Neural cell (in vitro differentiated cells): ENCODE data around the gene HIRIP3. TPM values are rescaled to one million over a fixed set of nuclear protein-coding genes. Genes with fewer than 3 reads are reported as not detected.

Experiments
- H2AFZ ChIP-seq: fragments of 200-600, 300-800 bp; sonication (generic), shearing (Covaris generic); 2 replicates; pipeline ENCODE4 v1.6.0; 2014; ENCODE audit warnings: low read depth, mild to moderate bottlenecking, antibody characterized with exemption, low read length, moderate library complexity
- H3F3A ChIP-seq: fragments of 200-600 bp; shearing (Covaris generic); 2 replicates; pipeline ENCODE4 v1.6.1; 2016; ENCODE audit warnings: mild to moderate bottlenecking, moderate library complexity, mixed read lengths, antibody characterized with exemption, low read length; ENCODE audit not compliant: insufficient read depth, poor library complexity, severe bottlenecking
- H3K27ac ChIP-seq: fragments of 200-600, 300-800 bp; sonication (generic), shearing (Covaris generic); 2 replicates; pipeline ENCODE4 v1.5.1; 2014; ENCODE audit warnings: mild to moderate bottlenecking, low read length, moderate library complexity
- H3K27me3 ChIP-seq: fragments of 300-800, 200-600 bp; sonication (generic), shearing (Covaris generic); 2 replicates; pipeline ENCODE4 v1.6.0; 2014; ENCODE audit warnings: mild to moderate bottlenecking, low read depth, low read length, moderate library complexity; ENCODE audit not compliant: insufficient read depth
- H3K36me3 ChIP-seq: fragments of 300-800, 200-600 bp; sonication (generic), shearing (Covaris generic); 2 replicates; pipeline ENCODE4 v1.5.1; 2014; ENCODE audit warnings: mild to moderate bottlenecking, antibody characterized with exemption, low read length, moderate library complexity; ENCODE audit not compliant: insufficient read depth
- H3K4me2 ChIP-seq: fragments of 300-800, 200-600 bp; sonication (generic), shearing (Covaris generic); 2 replicates; pipeline ENCODE4 v1.6.0; 2014; ENCODE audit warnings: mild to moderate bottlenecking, low read length
- H3K4me3 ChIP-seq: fragments of 300-800, 200-600 bp; sonication (generic), shearing (Covaris generic); 2 replicates; pipeline ENCODE4 v1.5.1; 2014; ENCODE audit warnings: mild to moderate bottlenecking, low read length, moderate library complexity
- H3K79me2 ChIP-seq: fragments of 200-600 bp; shearing (Covaris generic); replicated peaks from 2 replicates; pipeline ENCODE4 v1.6.0; 2014; ENCODE audit warnings: mild to moderate bottlenecking, low read length, moderate library complexity; ENCODE audit not compliant: insufficient read depth
- H3K9ac ChIP-seq: fragments of 300-800, 200-600 bp; sonication (generic), shearing (Covaris generic); 2 replicates; pipeline ENCODE4 v1.6.1; 2016; ENCODE audit warnings: mild to moderate bottlenecking, low read length, mixed read lengths
- H3K9me2 ChIP-seq: fragments of 200-600 bp; shearing (Covaris generic); 2 replicates; pipeline ENCODE4 v1.6.1; 2016; ENCODE audit warnings: mild to moderate bottlenecking, low read length, mixed read lengths; ENCODE audit not compliant: insufficient read depth
- H3K9me3 ChIP-seq: fragments of 200-600, 300-800 bp; sonication (generic), shearing (Covaris generic); 2 replicates; pipeline ENCODE4 v1.6.1; 2016; ENCODE audit warnings: mild to moderate bottlenecking, mixed run types, low read length, moderate library complexity, mixed read lengths
- H4K20me1 ChIP-seq: fragments of 200-600 bp; shearing (Covaris generic); 2 replicates; pipeline ENCODE4 v1.6.1; 2016; ENCODE audit warnings: mild to moderate bottlenecking, mixed run types; ENCODE audit not compliant: insufficient read depth
- CTCF ChIP-seq: fragments of 450-650 bp; IDR thresholded peaks from 2 replicates; pipeline ENCODE4 v1.5.1; 2014; ENCODE audit warnings: antibody characterized with exemption, mild to moderate bottlenecking, moderate library complexity; ENCODE audit not compliant: poor library complexity, severe bottlenecking
- EP300 ChIP-seq: fragments of 450-650 bp; conservative IDR thresholded peaks from 2 replicates; pipeline ENCODE4 v1.6.1; 2014; ENCODE audit warnings: antibody characterized with exemption, mild to moderate bottlenecking, moderate library complexity; ENCODE audit not compliant: poor library complexity, severe bottlenecking
- EZH2 ChIP-seq: fragments of 200-600, 300-800 bp; shearing (Covaris generic), sonication (generic); IDR thresholded peaks from 2 replicates; pipeline ENCODE4 v1.6.1; 2014; ENCODE audit warnings: antibody characterized with exemption, low read length, borderline replicate concordance, mild to moderate bottlenecking; ENCODE audit not compliant: insufficient read depth, poor library complexity, severe bottlenecking
- MXI1 ChIP-seq: fragments of 450-650 bp; conservative IDR thresholded peaks from 2 replicates; pipeline ENCODE4 v1.6.1; 2014; ENCODE audit warnings: antibody characterized with exemption, mild to moderate bottlenecking; ENCODE audit not compliant: poor library complexity, severe bottlenecking
- POLR2AphosphoS5 ChIP-seq: IDR thresholded peaks from 2 replicates; pipeline ENCODE4 v1.6.1; 2012
- RAD21 ChIP-seq: fragments of 450-650 bp; conservative IDR thresholded peaks from 2 replicates; pipeline ENCODE4 v1.6.1; 2014; ENCODE audit warnings: antibody characterized with exemption, mild to moderate bottlenecking, moderate library complexity
- REST ChIP-seq: IDR thresholded peaks from 2 replicates; pipeline ENCODE4 v1.6.1; 2012; ENCODE audit warnings: borderline replicate concordance
- SMC3 ChIP-seq: fragments of 450-650 bp; conservative IDR thresholded peaks from 2 replicates; pipeline ENCODE4 v1.6.1; 2014; ENCODE audit warnings: antibody characterized with exemption, mild to moderate bottlenecking, moderate library complexity; ENCODE audit not compliant: poor library complexity
- TAF1 ChIP-seq: IDR thresholded peaks from 2 replicates; pipeline ENCODE4 v1.6.1; 2012; ENCODE audit warnings: low read depth
- polyA plus RNA-seq: library from polyadenylated mRNA; depleted of rRNA; stranded (reverse); fragments of >200 nt; gene quantifications from 2 replicates; pipeline ENCODE4 v1.2.3, GENCODE V29; 2014

Gene HIRIP3
- polyA plus RNA-seq, 1 donor from 2014 or later, result 51.2 TPM

- Histone ChIP-seq H3K36me3 (no peaks in the 10 kb centered on the region), H3K9me3 (no peaks in the 10 kb centered on the region), H3K4me2 (no peak overlapping the region), H3K9me2 (no peaks in the 10 kb centered on the region), H3K4me3 (no peak overlapping the region), H3F3A (no peaks in the 10 kb centered on the region), H4K20me1 (no peaks in the 10 kb centered on the region), H3K79me2 (no peaks in the 10 kb centered on the region), H3K9ac (no peak overlapping the region), H2AFZ (no peak overlapping the region), H3K27me3 (no peaks in the 10 kb centered on the region), H3K27ac (no peak overlapping the region)
- TF ChIP-seq REST (no peak), EP300 (no peak), POLR2AphosphoS5 (no peak), SMC3 (no peak), EZH2 (no peak)
These were observed 8.5 kb downstream of the HIRIP3 start for GRCh38 chr16:29986931-29987330.

DNA sequence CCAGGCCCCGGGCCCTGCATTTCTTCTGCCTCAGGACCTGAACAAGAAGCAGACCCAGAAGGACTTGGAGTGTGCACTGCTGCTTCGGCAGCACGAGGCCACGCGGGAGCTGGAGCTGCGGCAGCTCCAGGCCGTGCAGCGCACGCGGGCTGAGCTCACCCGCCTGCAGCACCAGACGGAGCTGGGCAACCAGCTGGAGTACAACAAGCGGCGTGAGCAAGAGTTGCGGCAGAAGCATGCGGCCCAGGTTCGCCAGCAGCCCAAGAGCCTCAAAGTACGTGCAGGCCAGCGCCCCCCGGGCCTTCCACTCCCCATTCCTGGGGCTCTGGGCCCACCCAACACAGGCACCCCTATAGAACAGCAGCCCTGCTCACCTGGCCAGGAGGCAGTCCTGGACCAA lies 9.2 kb downstream of the HIRIP3 start:
- H3K9me2 ChIP-seq, result no peaks in the 10 kb centered on the region
- no peak overlapping the region for H3K4me2 ChIP-seq
- no peaks in the 10 kb centered on the region for H3K79me2 ChIP-seq
- no peaks in the 10 kb centered on the region for H3K36me3 ChIP-seq
- no peaks in the 10 kb centered on the region for H4K20me1 ChIP-seq
- H3F3A ChIP-seq, result no peaks in the 10 kb centered on the region
- H3K27me3 ChIP-seq, result no peaks in the 10 kb centered on the region
- no peak overlapping the region for H2AFZ ChIP-seq
- TF ChIP-seq RAD21, result no peak
- H3K4me3 ChIP-seq, result no peak overlapping the region
- no peak overlapping the region for H3K9ac ChIP-seq
- H3K9me3 ChIP-seq, result no peaks in the 10 kb centered on the region
- H3K27ac ChIP-seq, result no peak overlapping the region

DNA sequence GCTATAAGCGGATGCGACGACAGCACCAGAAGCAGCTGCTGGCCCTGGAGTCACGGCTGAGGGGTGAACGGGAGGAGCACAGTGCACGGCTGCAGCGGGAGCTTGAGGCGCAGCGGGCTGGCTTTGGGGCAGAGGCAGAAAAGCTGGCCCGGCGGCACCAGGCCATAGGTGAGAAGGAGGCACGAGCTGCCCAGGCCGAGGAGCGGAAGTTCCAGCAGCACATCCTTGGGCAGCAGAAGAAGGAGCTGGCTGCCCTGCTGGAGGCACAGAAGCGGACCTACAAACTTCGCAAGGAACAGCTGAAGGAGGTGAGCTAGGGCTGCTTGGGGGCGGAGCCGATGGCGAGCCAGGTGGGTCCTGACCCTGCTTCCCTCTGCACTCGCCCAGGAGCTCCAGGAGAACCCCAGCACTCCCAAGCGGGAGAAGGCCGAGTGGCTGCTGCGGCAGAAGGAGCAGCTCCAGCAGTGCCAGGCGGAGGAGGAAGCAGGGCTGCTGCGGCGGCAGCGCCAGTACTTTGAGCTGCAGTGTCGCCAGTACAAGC lies 10.1 kb downstream of the HIRIP3 start:
- Histone ChIP-seq H3K27ac (no peak overlapping the region), H3K4me2 (no peak overlapping the region), H2AFZ (no peak overlapping the region), H3K4me3 (no peak overlapping the region), H3K36me3 (no peaks in the 10 kb centered on the region), H4K20me1 (no peaks in the 10 kb centered on the region), H3K9ac (no peak overlapping the region), H3K9me3 (no peaks in the 10 kb centered on the region), H3K9me2 (no peaks in the 10 kb centered on the region), H3F3A (no peaks in the 10 kb centered on the region), H3K27me3 (no peaks in the 10 kb centered on the region), H3K79me2 (no peaks in the 10 kb centered on the region)
- no peak for TF ChIP-seq EP300
- TF ChIP-seq CTCF, result no peak
- no peak for TF ChIP-seq SMC3
- TF ChIP-seq TAF1, result no peak
- TF ChIP-seq EZH2, result no peak
- TF ChIP-seq REST, result no peak
- no peak for TF ChIP-seq RAD21
- TF ChIP-seq POLR2AphosphoS5, result no peak
- TF ChIP-seq MXI1, result no peak
